Activated CD4-positive, alpha-beta T cell treated with anti-CD3 and anti-CD28 coated beads for 36 hours (primary cell): Measurements from ENCODE around the gene MEST. TPM values are rescaled to one million over a fixed set of nuclear protein-coding genes. Genes with fewer than 3 reads are reported as not detected.
"Not testable (repeated sequence)": the region's sequence is repeated elsewhere in the genome, so short reads cannot be mapped to it uniquely, and the experiment has no call there.

Experiments used
- ATAC-seq: fragments of 200-7000 bp; cut with Tn5 transposase; one replicate; pipeline ENCODE4 v1.10.0; 2021; ENCODE audit warnings: mild to moderate bottlenecking, moderate library complexity
- CTCF ChIA-PET: fragments of 350-600 bp; sonication (Branson Sonifier 250); formaldehyde crosslinking; loops from one replicate; lab custom pipeline; 2021; ENCODE audit warnings: antibody characterized with exemption; lab: Charles Lee
- POLR2A ChIA-PET: fragments of 350-600 bp; sonication (Branson Sonifier 250); formaldehyde crosslinking; loops from one replicate; lab custom pipeline; 2021; ENCODE audit warnings: antibody characterized with exemption, inconsistent platforms; lab: Charles Lee
- DNase-seq: peaks from one replicate; pipeline ENCODE4 v3.0.0-alpha.2; 2020
- H3K27ac Mint-ChIP-seq: one replicate; pipeline ENCODE4 v1.8.0; 2021; ENCODE audit warnings: mixed read lengths
- H3K27me3 Mint-ChIP-seq: one replicate; pipeline ENCODE4 v1.8.0; 2021; ENCODE audit warnings: mixed read lengths
- H3K36me3 Mint-ChIP-seq: one replicate; pipeline ENCODE4 v1.8.0; 2021; ENCODE audit warnings: low read depth, mixed read lengths
- H3K4me1 Mint-ChIP-seq: one replicate; pipeline ENCODE4 v1.8.0; 2021; ENCODE audit warnings: mixed read lengths
- H3K4me3 Mint-ChIP-seq: one replicate; pipeline ENCODE4 v1.8.0; 2021; ENCODE audit warnings: mild to moderate bottlenecking, moderate library complexity, mixed read lengths
- H3K9me3 Mint-ChIP-seq: one replicate; pipeline ENCODE4 v1.8.0; 2021; ENCODE audit warnings: low read depth, mixed read lengths
- intact Hi-C, 2 experiments: fragments of 100-400 bp; cut with DNase I in 1 of 2; cut with micrococcal nuclease in 1 of 2; formaldehyde crosslinking; loops; one replicate each; pipeline versions ENCODE4 v1.14.2 to v1.15.1; 2022 to 2024; cut with DNase I, micrococcal nuclease
- total RNA-seq, 2 experiments: library from RNA; stranded (reverse); gene quantifications; one replicate each; pipeline ENCODE4 v1.2.3, GENCODE V29; 2021

Gene MEST
- total RNA-seq, 2 experiments from 2014 or later, result 1.7 to 1.9 TPM

GRCh38 chr7:130524628-130525027 lies 32.7 kb downstream of the MEST start:
- no peaks in the 10 kb centered on the region for H3K9me3 Mint-ChIP-seq
- intact Hi-C loops, result no loop called here
- peaks cover 8% of the 10 kb centered on the region for H3K36me3 Mint-ChIP-seq
- ATAC-seq, result no peak
- H3K27me3 Mint-ChIP-seq, result no peaks in the 10 kb centered on the region
- POLR2A ChIA-PET, result no interaction called here
- no peak overlapping the region for H3K4me3 Mint-ChIP-seq
- H3K4me1 Mint-ChIP-seq, result peaks cover 8% of the 10 kb centered on the region
- H3K27ac Mint-ChIP-seq, result no peak overlapping the region
- DNase-seq, result no peak
- CTCF ChIA-PET, result no interaction called here

- H3K36me3 Mint-ChIP-seq, CTCF ChIA-PET, H3K27me3 Mint-ChIP-seq, H3K4me1 Mint-ChIP-seq, POLR2A ChIA-PET, H3K9me3 Mint-ChIP-seq, intact Hi-C loops, DNase-seq, H3K4me3 Mint-ChIP-seq: not testable (repeated sequence)
- ATAC-seq, result peak; percentile 60
- peak overlapping the region; percentile 6 for H3K27ac Mint-ChIP-seq
These were observed 36.0 kb downstream of the MEST start for GRCh38 chr7:130527752-130528355.

GRCh38 chr7:130529417-130529816 lies 37.5 kb downstream of the MEST start:
- POLR2A ChIA-PET, result no interaction called here
- Mint-ChIP-seq H3K4me1 (peaks cover 8% of the 10 kb centered on the region), H3K27me3 (no peaks in the 10 kb centered on the region), H3K9me3 (no peaks in the 10 kb centered on the region), H3K36me3 (peaks cover 8% of the 10 kb centered on the region), H3K27ac (no peak overlapping the region), H3K4me3 (no peak overlapping the region)
- no peak for DNase-seq
- intact Hi-C loops, result no loop called here
- ATAC-seq, result no peak
- CTCF ChIA-PET, result no interaction called here

- H3K27me3 Mint-ChIP-seq, H3K27ac Mint-ChIP-seq, intact Hi-C loops, H3K9me3 Mint-ChIP-seq, DNase-seq, POLR2A ChIA-PET, ATAC-seq, CTCF ChIA-PET, H3K36me3 Mint-ChIP-seq, H3K4me3 Mint-ChIP-seq, H3K4me1 Mint-ChIP-seq: not testable (repeated sequence)
These were observed 46.0 kb downstream of the MEST start for GRCh38 chr7:130537894-130538293.

- H3K4me3 Mint-ChIP-seq, H3K9me3 Mint-ChIP-seq, H3K27ac Mint-ChIP-seq, DNase-seq, H3K36me3 Mint-ChIP-seq, intact Hi-C loops, H3K27me3 Mint-ChIP-seq, POLR2A ChIA-PET, ATAC-seq, CTCF ChIA-PET, H3K4me1 Mint-ChIP-seq: not testable (repeated sequence)
These were observed 49.4 kb downstream of the MEST start for GRCh38 chr7:130541287-130541686.

GRCh38 chr7:130542297-130542696 lies 50.4 kb downstream of the MEST start:
- intact Hi-C loops, H3K9me3 Mint-ChIP-seq, ATAC-seq, H3K4me3 Mint-ChIP-seq, H3K36me3 Mint-ChIP-seq, POLR2A ChIA-PET, CTCF ChIA-PET, H3K4me1 Mint-ChIP-seq, H3K27ac Mint-ChIP-seq, DNase-seq, H3K27me3 Mint-ChIP-seq: not testable (repeated sequence)

GRCh38 chr7:130543487-130544010 lies 51.7 kb downstream of the MEST start:
- DNase-seq, result no peak
- H3K4me3 Mint-ChIP-seq, result no peak overlapping the region
- intact Hi-C loops, result no loop called here
- ATAC-seq, result no peak
- H3K36me3 Mint-ChIP-seq, result peaks cover 8% of the 10 kb centered on the region
- no peaks in the 10 kb centered on the region for H3K9me3 Mint-ChIP-seq
- H3K27ac Mint-ChIP-seq, result no peak overlapping the region
- ChIA-PET POLR2A (no interaction called here), CTCF (no interaction called here)
- no peaks in the 10 kb centered on the region for H3K4me1 Mint-ChIP-seq
- no peaks in the 10 kb centered on the region for H3K27me3 Mint-ChIP-seq

GRCh38 chr7:130544356-130544755 lies 52.5 kb downstream of the MEST start:
- ChIA-PET CTCF (no interaction called here), POLR2A (no interaction called here)
- DNase-seq (no peak), ATAC-seq (no peak)
- intact Hi-C loops, result no loop called here
- Mint-ChIP-seq H3K4me3 (no peak overlapping the region), H3K27me3 (no peaks in the 10 kb centered on the region), H3K27ac (no peak overlapping the region), H3K4me1 (no peaks in the 10 kb centered on the region), H3K9me3 (no peaks in the 10 kb centered on the region), H3K36me3 (peaks cover 13% of the 10 kb centered on the region)

- POLR2A ChIA-PET, result no interaction called here
- Mint-ChIP-seq H3K4me3 (no peak overlapping the region), H3K27me3 (no peaks in the 10 kb centered on the region), H3K36me3 (peaks cover 12% of the 10 kb centered on the region), H3K27ac (no peak overlapping the region), H3K4me1 (no peaks in the 10 kb centered on the region), H3K9me3 (no peaks in the 10 kb centered on the region)
- CTCF ChIA-PET, result interaction anchor here (1.5 kb wide), 1 partner anchor 11 kb away, joined by 6 read pairs; no protein-coding TSS in a partner anchor
- intact Hi-C loops, result no loop called here
- ATAC-seq (no peak), DNase-seq (no peak)
These were observed 61.6 kb downstream of the MEST start for GRCh38 chr7:130553398-130554029.

GRCh38 chr7:130554481-130554880 lies 62.6 kb downstream of the MEST start:
- ChIA-PET POLR2A (no interaction called here), CTCF (no interaction called here)
- Mint-ChIP-seq H3K4me3 (no peak overlapping the region), H3K36me3 (peaks cover 11% of the 10 kb centered on the region), H3K27ac (no peak overlapping the region), H3K9me3 (no peaks in the 10 kb centered on the region), H3K27me3 (no peaks in the 10 kb centered on the region), H3K4me1 (no peaks in the 10 kb centered on the region)
- no peak for DNase-seq
- ATAC-seq, result no peak
- intact Hi-C loops, result no loop called here
